ENCODE data around the gene GABBR1. TPM values are rescaled to one million over a fixed set of nuclear protein-coding genes. Genes with fewer than 3 reads are reported as not detected.

GABBR1 gene
- total RNA-seq, 1 experiment from 2014 or later, result 146 TPM

DNA sequence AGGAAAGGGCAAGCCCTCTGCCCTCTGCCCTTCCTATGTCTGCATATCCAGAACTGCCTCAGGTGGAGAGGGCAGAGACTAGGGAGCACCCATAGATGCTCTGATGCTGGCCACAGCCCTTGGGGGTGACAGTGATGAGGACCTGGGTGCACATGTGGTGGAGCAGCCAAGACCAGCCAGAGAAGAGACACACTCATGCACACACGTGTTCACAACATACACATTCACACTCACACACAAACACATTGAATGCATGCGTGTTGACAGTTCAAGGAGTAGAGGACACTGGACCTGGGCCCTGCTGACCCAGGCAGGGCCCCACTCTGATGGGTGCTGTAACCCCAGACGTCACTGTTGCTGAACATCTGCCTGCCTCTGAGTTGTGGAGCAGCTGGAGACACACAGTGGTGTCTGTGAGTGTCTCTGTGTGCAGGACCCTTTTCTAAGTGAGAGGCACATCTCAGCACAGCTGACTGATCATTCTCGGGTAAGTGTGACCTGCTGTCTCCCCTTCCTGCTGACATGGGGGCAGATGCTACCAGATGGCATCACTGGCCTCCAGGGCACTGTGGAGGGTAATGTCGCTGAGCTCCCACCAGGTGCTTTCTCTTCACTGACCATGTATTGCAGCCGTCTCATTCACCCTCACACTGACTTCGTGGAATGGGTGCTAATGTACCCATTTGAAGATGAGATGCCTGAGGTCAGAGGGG is 115.1 kb downstream of the GABBR1 start:
- no peak overlapping the region for H4K91ac ChIP-seq (ENCODE audit: insufficient read length, low read depth, low read length)
- H3K9me3 Mint-ChIP-seq, result peaks cover 11 to 18% of the 10 kb centered on the region in 2 experiments
- no peaks in the 10 kb centered on the region for H3K79me2 ChIP-seq (ENCODE audit: insufficient read depth, low read length)
- no peak overlapping the region; a peak in 1 of 7 replicates for H3K27ac Mint-ChIP-seq
- H3K9me3 ChIP-seq (ENCODE audit: control insufficient read depth, low read depth, low read length), result no peaks in the 10 kb centered on the region
- H2BK120ac ChIP-seq (ENCODE audit: low read depth, low read length, poor library complexity, severe bottlenecking), result no peak overlapping the region
- no peak overlapping the region for H3K14ac ChIP-seq (ENCODE audit: insufficient read depth, low read length)
- H3K4ac ChIP-seq (ENCODE audit: low read depth, low read length), result no peak overlapping the region
- 0 out of 4 replicates have a peak, but pooled peaks cover 0 to 2% of the 10 kb centered on the region in 2 experiments for H3K4me1 Mint-ChIP-seq
- H3T11ph ChIP-seq (ENCODE audit: low read length), result no peak overlapping the region
- no peaks in the 10 kb centered on the region for H3K23me2 ChIP-seq (ENCODE audit: insufficient read length, low read depth, low read length, poor library complexity, severe bottlenecking)
- TF ChIP-seq, protein P1, sequence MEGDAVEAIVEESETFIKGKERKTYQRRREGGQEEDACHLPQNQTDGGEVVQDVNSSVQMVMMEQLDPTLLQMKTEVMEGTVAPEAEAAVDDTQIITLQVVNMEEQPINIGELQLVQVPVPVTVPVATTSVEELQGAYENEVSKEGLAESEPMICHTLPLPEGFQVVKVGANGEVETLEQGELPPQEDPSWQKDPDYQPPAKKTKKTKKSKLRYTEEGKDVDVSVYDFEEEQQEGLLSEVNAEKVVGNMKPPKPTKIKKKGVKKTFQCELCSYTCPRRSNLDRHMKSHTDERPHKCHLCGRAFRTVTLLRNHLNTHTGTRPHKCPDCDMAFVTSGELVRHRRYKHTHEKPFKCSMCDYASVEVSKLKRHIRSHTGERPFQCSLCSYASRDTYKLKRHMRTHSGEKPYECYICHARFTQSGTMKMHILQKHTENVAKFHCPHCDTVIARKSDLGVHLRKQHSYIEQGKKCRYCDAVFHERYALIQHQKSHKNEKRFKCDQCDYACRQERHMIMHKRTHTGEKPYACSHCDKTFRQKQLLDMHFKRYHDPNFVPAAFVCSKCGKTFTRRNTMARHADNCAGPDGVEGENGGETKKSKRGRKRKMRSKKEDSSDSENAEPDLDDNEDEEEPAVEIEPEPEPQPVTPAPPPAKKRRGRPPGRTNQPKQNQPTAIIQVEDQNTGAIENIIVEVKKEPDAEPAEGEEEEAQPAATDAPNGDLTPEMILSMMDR (conservative IDR thresholded peaks at IDR 0.05), result no peak
- no CpG with 5 or more reads among the region's 7 CpGs for WGBS (ENCODE audit: extremely low coverage, insufficient read length, low lambda C conversion rate)
- H4K8ac ChIP-seq (replicated peaks; ENCODE audit: insufficient read length, low read depth, low read length), result no peak overlapping the region
- H3K27me3 ChIP-seq (ENCODE audit: insufficient read depth, low read length), result no peaks in the 10 kb centered on the region
- no peak overlapping the region for H4K5ac ChIP-seq (ENCODE audit: insufficient read length, low read depth, low read length)
- H3K18ac ChIP-seq (ENCODE audit: insufficient read length, low read depth, low read length), result no peak overlapping the region
- H3K4me2 ChIP-seq (ENCODE audit: insufficient read depth, insufficient read length, low read length), result no peak overlapping the region
- H2AK5ac ChIP-seq (ENCODE audit: insufficient read length, low read length), result no peak overlapping the region
- no peak overlapping the region for H3K9ac ChIP-seq (ENCODE audit: extremely low read depth, insufficient read length, low read length)
- H3K27me3 Mint-ChIP-seq (ENCODE audit: low read depth), result no peaks in the 10 kb centered on the region
- H3K27ac ChIP-seq (ENCODE audit: insufficient read length, low read depth, low read length), result no peak overlapping the region
- no peak overlapping the region for H3K56ac ChIP-seq (ENCODE audit: insufficient read length, low read depth, low read length)
- H2AFZ ChIP-seq (ENCODE audit: low read length), result no peak overlapping the region
- no peaks in the 10 kb centered on the region for H4K20me1 ChIP-seq (ENCODE audit: control insufficient read depth, insufficient read depth, insufficient read length)
- H3K36me3 Mint-ChIP-seq (ENCODE audit: insufficient read depth in 1 of 3, low read depth in 3 of 3), result peaks cover 7 to 13% (median 9%) of the 10 kb centered on the region in 3 experiments; a peak in 6 of 7 replicates
- H2BK15ac ChIP-seq (ENCODE audit: low read depth, low read length), result no peak overlapping the region
- H2BK12ac ChIP-seq (ENCODE audit: insufficient read length, low read depth, low read length), result no peak overlapping the region
- DNase-seq, result no peak
- H2BK5ac ChIP-seq (ENCODE audit: insufficient read length, low read length), result no peak overlapping the region
- H3K23ac ChIP-seq (ENCODE audit: insufficient read length, low read depth, low read length), result no peak overlapping the region
- no peak overlapping the region for H3K4me3 Mint-ChIP-seq
- no peaks in the 10 kb centered on the region for H3K79me1 ChIP-seq (ENCODE audit: insufficient read depth, low read depth, low read length, poor library complexity, severe bottlenecking)
- no peak overlapping the region for H2BK20ac ChIP-seq (ENCODE audit: low read depth, low read length, poor library complexity, severe bottlenecking)
- H3K4me1 ChIP-seq (ENCODE audit: insufficient read depth, low read length), result no peaks in the 10 kb centered on the region
